Effector memory CD4-positive, alpha-beta T cell (primary cell): ENCODE measurements around the gene SPECC1L.
"Not testable (repeated sequence)": the region's sequence is repeated elsewhere in the genome, so short reads cannot be mapped to it uniquely, and the experiment has no call there.

Source experiments
- DNase-seq, 3 donors: peaks; one replicate each; pipeline ENCODE4 v3.0.0-alpha.2; 2020
- H3K27ac ChIP-seq: 2 replicates; pipeline ENCODE4 v1.7.0; 2013; ENCODE audit warnings: mild to moderate bottlenecking, low read length, moderate library complexity; ENCODE audit not compliant: insufficient read depth, poor library complexity, severe bottlenecking
- H3K27me3 ChIP-seq: replicated peaks from 2 replicates; pipeline ENCODE4 v1.7.0; 2013; ENCODE audit warnings: mild to moderate bottlenecking, low read length; ENCODE audit not compliant: insufficient read depth, control insufficient read depth, poor library complexity, severe bottlenecking
- H3K36me3 ChIP-seq: 2 replicates; pipeline ENCODE4 v1.7.0; 2013; ENCODE audit warnings: mild to moderate bottlenecking, low read length, moderate library complexity; ENCODE audit not compliant: control insufficient read depth, insufficient read depth
- H3K4me1 ChIP-seq: 2 replicates; pipeline ENCODE4 v1.7.0; 2013; ENCODE audit warnings: low read length, mild to moderate bottlenecking; ENCODE audit not compliant: control insufficient read depth, insufficient read depth, poor library complexity, severe bottlenecking
- H3K4me3 ChIP-seq: 2 replicates; pipeline ENCODE4 v1.7.0; 2013; ENCODE audit warnings: low read length, low read depth, mild to moderate bottlenecking; ENCODE audit not compliant: insufficient read depth, poor library complexity, severe bottlenecking
- H3K9me3 ChIP-seq: 2 replicates; pipeline ENCODE4 v1.7.0; 2013; ENCODE audit warnings: mild to moderate bottlenecking, low read length, moderate library complexity; ENCODE audit not compliant: control insufficient read depth

Gene SPECC1L

DNA sequence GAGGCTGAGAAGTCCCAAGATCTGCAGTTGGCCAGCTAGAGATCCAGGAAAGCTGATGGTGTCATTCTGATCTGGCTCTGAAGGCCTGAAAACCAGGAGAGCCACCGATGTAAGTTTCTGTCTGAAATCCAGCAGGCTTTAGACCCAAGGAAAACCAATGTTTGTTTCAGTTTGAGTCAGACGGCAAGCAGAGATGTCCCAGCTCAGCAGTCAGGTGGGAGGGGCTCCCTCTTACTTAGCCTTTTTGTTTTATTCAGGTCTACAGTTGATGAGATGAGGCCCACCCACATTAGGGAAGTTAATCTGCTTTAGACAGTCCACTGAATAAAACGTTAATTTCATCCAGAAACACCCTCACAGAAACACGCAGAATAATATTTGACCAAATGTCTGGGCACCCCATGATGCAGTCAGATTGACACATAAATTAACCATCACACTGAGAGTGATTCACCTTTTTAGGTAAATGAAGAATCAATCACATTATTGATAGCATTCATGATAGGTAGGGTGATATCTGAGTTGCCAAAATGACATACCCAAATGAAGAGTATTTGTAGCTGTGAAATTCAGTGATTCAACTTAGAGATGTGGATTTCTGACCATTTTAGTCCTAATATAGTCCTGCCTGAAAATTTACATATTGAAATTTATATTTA is 28.0 kb downstream of the SPECC1L start:
- not testable (repeated sequence) for H3K4me3 ChIP-seq

DNA sequence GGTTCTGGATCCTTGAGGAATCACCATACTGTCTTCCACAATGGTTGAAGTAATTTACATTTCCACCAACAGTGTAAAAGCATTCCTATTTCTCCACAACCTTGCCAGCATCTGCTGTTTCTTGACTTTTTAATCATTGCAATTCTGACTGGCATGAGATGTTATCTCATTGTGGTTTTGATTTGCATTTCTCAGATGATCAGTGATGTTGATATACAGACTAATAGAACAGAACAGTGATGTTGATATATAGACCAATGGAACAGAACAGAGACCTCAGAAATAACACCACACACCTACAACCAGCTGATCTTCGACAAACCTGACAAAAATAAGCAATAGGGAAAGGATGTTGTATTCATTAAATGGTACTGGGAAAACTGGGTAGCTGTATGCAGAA is 29.9 kb downstream of the SPECC1L start:
- not testable (repeated sequence) for H3K4me3 ChIP-seq, DNase-seq
- peaks cover 18% of the 10 kb centered on the region for H3K4me1 ChIP-seq

More for the DNA sequence above, 28.0 kb downstream of the SPECC1L start:
- not testable (repeated sequence) for H3K9me3 ChIP-seq, H3K4me1 ChIP-seq, H3K36me3 ChIP-seq, H3K27me3 ChIP-seq, H3K27ac ChIP-seq, DNase-seq

DNA sequence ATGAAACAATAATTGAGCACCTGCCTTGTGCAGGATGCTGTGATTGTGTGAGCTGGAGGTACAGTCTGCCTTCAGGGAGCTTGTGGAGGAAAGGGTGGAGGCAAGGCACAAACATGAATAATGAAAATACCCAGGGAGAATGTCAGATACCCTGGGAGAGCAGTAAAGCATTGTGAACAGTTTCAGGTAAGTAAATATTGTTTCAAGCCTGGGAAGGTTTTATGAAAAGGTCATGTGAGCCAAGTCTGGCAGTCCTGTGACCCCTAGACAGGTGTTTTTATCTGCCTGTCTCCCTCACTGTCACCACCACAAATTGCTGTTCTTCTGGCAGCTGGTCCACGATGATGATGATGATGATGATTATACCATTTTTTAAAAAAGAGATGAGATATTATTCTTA is 32.0 kb downstream of the SPECC1L start:
- H3K9me3 ChIP-seq: no peaks in the 10 kb centered on the region
- no peak for DNase-seq
- H3K4me3 ChIP-seq: no peak overlapping the region
- peaks cover 23% of the 10 kb centered on the region for H3K4me1 ChIP-seq
- H3K36me3 ChIP-seq: peaks cover 10% of the 10 kb centered on the region
- H3K27me3 ChIP-seq: no peaks in the 10 kb centered on the region
- no peak overlapping the region for H3K27ac ChIP-seq

More for the DNA sequence above, 29.9 kb downstream of the SPECC1L start:
- H3K27ac ChIP-seq, H3K9me3 ChIP-seq, H3K27me3 ChIP-seq: not testable (repeated sequence)
- H3K36me3 ChIP-seq: peaks cover 10% of the 10 kb centered on the region

DNA sequence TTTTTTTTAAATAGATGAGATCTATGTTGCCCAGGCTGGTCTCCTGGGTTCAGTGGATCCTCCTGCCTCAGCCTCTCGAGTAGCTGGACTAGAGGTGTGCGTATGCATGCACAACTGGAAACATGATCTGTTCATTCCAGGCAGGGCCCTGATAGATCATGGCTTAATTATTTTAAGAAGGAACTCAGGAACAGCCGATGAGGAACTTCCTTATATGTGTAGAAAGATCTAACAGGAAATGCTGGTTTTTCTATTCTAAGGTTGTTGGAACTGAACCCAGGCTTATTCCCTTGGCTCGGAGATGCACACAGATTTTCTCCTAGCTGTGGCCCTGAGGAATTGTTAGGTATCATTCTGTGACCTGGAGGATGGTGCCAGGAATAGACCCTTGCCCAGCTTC is 32.4 kb downstream of the SPECC1L start:
- Histone ChIP-seq H3K4me1 (peaks cover 23% of the 10 kb centered on the region), H3K9me3 (no peaks in the 10 kb centered on the region), H3K4me3 (no peak overlapping the region), H3K27me3 (no peaks in the 10 kb centered on the region), H3K27ac (no peak overlapping the region), H3K36me3 (peaks cover 10% of the 10 kb centered on the region)
- DNase-seq: no peak

DNA sequence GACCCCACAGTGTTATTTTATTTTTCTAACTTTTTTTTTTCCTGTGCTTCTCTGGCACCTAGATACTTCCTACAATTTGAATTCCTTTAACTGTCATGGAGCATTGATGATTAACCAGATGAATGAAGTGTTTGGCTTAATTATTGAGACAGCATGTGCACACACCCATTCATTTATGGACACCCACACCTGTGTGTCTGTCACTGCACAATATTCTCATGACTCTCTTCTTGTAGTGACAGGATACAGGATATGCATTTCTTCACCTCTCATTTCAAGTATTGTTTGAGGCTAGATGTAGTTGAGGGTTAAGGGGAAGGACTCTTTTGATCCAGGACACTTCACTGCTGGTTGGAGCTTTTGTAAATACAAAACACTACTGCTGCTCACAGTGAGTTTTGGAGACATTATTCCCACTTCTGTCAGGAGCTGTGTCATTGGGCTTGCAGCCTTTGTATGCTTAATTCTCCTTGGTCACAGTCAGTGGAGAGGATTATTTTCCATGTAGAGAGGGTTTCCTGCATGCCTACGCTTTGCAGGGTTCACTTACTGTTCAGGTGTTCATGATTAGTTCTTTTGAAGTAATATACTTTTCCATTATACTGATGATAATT is 33.5 kb downstream of the SPECC1L start:
- no peak overlapping the region for H3K4me3 ChIP-seq
- H3K27ac ChIP-seq: no peak overlapping the region
- no peaks in the 10 kb centered on the region for H3K9me3 ChIP-seq
- H3K36me3 ChIP-seq: peaks cover 10% of the 10 kb centered on the region
- DNase-seq: no peak
- peaks cover 23% of the 10 kb centered on the region for H3K4me1 ChIP-seq
- H3K27me3 ChIP-seq: no peaks in the 10 kb centered on the region

DNA sequence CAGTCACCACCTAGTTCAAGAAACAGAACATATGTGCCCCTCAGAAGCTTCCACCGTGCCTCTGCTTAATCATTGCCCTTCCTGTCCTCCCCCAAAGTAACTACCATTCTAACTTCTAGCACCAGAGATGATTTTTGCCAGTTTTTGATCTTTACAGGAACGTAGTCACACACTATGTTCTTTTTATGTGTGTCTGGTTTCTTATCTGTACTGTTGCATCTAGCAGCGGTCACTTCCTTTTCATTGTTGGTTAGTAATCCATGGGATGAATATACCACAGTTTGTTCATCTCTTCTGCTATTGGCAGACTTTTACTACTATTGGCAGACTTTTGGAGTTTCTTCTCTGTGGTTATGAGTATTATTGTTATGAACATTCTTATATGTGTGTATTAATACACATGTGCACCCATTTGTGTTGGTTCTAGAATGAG is 34.6 kb downstream of the SPECC1L start:
- peaks cover 10% of the 10 kb centered on the region for H3K36me3 ChIP-seq

DNA sequence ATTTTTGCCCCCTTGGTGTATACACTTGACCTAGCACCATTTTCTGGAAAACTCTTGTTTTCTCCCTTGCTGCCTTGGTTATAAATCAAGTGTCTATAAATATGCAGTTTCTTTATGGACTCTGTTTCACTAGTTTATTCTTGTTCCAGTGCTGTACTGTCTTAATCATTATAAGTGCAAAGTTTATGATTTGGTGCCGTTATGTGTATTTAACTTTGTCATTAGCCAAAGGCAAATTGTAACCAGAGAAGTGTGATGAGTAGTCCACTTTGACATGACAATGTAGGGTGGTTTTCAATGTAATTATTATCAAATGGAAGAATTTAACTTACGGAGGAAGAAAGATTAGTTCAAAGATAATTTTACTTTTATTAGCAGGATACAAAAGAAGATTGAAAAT is 40.3 kb downstream of the SPECC1L start:
- no peak overlapping the region for H3K27ac ChIP-seq
- DNase-seq: no peak
- peaks cover under 1% of the 10 kb centered on the region for H3K4me1 ChIP-seq
- H3K36me3 ChIP-seq: peaks cover 19% of the 10 kb centered on the region
- H3K27me3 ChIP-seq: no peaks in the 10 kb centered on the region
- no peak overlapping the region for H3K4me3 ChIP-seq
- H3K9me3 ChIP-seq: no peaks in the 10 kb centered on the region

More for the DNA sequence above, 34.6 kb downstream of the SPECC1L start:
- Histone ChIP-seq H3K27me3 (no peaks in the 10 kb centered on the region), H3K27ac (no peak overlapping the region), H3K4me3 (no peak overlapping the region), H3K4me1 (peaks cover 21% of the 10 kb centered on the region), H3K9me3 (no peaks in the 10 kb centered on the region)
- DNase-seq: no peak

DNA sequence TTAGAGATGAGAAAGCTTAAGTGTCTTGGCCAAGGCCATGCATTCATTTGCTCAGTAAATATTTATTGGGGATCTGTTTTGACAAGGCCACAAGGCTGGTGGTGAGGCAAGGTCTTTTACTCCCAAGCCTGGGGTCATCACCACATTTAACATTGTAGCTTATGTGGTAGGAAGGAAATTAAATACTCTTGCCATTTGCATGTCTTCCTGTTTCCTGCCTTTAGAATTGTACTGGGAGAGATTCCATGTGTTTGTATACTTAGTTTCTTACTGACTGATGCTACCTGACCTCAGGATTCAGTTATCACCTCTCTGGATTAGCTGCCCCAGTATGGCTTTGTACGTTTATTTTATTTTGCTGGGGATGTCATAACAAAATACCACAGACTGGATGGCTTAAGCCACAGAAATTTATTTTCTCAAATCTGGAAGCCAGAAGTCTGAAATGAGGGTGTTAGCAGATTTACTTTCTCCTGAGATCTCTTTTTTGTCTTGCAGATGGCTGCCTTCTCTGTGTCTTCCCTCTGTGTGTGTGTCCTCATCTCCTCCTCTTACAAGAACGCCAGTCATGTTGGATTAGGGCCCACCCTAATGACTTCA is 44.8 kb downstream of the SPECC1L start:
- H3K4me1 ChIP-seq: no peaks in the 10 kb centered on the region
- no peak overlapping the region for H3K27ac ChIP-seq
- no peaks in the 10 kb centered on the region for H3K27me3 ChIP-seq
- no peaks in the 10 kb centered on the region for H3K9me3 ChIP-seq
- no peak overlapping the region for H3K4me3 ChIP-seq
- H3K36me3 ChIP-seq: peaks cover 24% of the 10 kb centered on the region
- DNase-seq: no peak

DNA sequence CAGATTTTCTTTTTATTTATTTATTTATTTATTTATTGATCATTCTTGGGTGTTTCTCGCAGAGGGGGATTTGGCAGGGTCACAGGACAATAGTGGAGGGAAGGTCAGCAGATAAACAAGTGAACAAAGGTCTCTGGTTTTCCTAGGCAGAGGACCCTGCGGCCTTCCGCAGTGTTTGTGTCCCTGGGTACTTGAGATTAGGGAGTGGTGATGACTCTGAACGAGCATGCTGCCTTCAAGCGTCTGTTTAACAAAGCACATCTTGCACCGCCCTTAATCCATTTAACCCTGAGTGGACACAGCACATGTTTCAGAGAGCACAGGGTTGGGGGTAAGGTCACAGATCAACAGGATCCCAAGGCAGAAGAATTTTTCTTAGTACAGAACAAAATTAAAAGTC is 45.6 kb downstream of the SPECC1L start:
- peaks cover 24% of the 10 kb centered on the region for H3K36me3 ChIP-seq
- H3K4me1 ChIP-seq, H3K4me3 ChIP-seq, H3K27ac ChIP-seq, H3K9me3 ChIP-seq, DNase-seq, H3K27me3 ChIP-seq: not testable (repeated sequence)

DNA sequence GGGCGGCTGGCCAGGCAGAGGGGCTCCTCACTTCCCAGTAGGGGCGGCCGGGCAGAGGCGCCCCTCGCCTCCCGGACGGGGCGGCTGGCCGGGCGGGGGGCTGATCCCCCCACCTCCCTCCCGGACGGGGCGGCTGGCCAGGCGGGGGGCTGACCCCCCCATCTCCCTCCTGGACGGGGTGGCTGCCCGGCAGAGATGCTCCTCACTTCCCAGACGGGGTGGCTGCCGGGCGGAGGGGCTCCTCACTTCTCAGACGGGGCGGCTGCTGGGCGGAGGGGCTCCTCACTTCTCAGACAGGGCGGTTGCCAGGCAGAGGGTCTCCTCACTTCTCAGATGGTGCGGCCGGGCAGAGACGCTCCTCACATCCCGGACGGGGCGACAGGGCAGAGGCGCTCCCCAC is 46.9 kb downstream of the SPECC1L start:
- not testable (repeated sequence) for H3K27ac ChIP-seq, H3K9me3 ChIP-seq, H3K27me3 ChIP-seq, H3K4me1 ChIP-seq, DNase-seq, H3K4me3 ChIP-seq
- H3K36me3 ChIP-seq: peaks cover 24% of the 10 kb centered on the region
